ENCODE data around the gene MYEF2. TPM values are rescaled to one million over a fixed set of nuclear protein-coding genes. Genes with fewer than 3 reads are reported as not detected.
A peak's percentile ranks its signal among the peaks of the same experiment; 100 is the strongest.

MYEF2 gene
- total RNA-seq, 1 experiment from 2014 or later = 7.6 TPM

DNA sequence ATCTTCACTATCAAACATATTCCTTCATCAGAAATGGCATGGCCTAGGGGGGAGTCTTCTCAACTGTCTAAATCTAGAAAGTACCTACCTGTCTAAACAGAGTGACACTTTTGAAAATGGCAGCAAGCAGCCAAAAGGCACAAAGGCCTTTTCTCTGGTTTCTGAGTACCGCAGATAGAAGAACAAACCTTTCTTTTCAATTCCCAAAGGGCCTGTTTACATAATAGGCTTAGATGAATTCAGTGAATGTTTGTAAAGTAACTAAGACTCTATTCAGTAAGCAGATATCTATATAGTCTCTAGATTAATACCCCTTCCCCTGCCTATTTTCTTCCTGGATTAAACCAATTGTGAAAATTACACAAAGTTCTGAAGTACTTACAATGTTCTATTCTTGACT, 7.1 kb downstream of the MYEF2 start:
- Histone ChIP-seq H3K9me3 (peaks cover 11% of the 10 kb centered on the region), H3K27me3 (no peaks in the 10 kb centered on the region), H3K4me3 (no peak overlapping the region), H3K36me3 (peaks cover 2% of the 10 kb centered on the region)
- no peak for DNase-seq

DNA sequence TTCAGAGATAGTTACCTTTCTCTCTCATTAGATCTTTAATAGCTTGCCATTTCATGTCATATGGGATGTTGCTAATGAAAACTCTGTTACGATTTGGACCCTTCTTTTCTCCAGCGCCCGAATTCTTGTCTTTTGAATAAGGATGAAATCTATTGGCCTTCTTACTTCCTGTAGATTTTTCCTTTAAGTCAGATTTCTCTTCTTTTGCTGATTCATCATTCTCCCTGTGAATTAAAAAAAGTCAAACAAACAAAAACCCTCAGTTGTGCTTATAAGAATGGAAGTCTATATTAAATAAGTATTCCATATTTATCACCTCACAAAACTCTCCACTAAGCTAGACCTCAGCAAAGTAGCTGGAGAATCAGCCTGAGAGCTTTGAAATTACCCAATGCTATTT, 9.5 kb downstream of the MYEF2 start:
- peaks cover 11% of the 10 kb centered on the region for H3K9me3 ChIP-seq
- H3K4me3 ChIP-seq = no peak overlapping the region

DNA sequence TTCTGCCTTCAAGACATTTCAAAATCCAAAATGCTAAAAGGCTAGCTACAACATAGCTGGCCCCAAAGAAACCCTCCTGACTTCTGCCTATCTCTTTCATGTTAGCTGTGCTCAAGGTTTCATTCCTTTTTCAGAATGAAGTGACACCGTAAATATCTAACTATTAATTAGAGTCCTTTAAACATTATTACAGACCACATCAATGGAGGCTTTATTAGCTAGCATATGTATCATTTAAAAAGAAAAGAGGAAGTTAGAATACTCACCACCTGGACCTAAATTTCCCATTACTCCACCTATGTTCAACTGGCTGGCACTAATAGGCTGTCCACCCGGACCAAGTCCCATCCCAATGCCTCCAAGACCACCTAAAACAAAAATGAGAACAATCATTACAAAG, 24.6 kb downstream of the MYEF2 start:
- Histone ChIP-seq H3K36me3 (no peaks in the 10 kb centered on the region), H3K4me3 (no peak overlapping the region), H3K9me3 (no peaks in the 10 kb centered on the region), H3K27me3 (no peaks in the 10 kb centered on the region)
- no peak for DNase-seq

More for the DNA sequence above, 9.5 kb downstream of the MYEF2 start:
- peaks cover 2% of the 10 kb centered on the region for H3K36me3 ChIP-seq
- DNase-seq = no peak
- no peaks in the 10 kb centered on the region for H3K27me3 ChIP-seq

DNA sequence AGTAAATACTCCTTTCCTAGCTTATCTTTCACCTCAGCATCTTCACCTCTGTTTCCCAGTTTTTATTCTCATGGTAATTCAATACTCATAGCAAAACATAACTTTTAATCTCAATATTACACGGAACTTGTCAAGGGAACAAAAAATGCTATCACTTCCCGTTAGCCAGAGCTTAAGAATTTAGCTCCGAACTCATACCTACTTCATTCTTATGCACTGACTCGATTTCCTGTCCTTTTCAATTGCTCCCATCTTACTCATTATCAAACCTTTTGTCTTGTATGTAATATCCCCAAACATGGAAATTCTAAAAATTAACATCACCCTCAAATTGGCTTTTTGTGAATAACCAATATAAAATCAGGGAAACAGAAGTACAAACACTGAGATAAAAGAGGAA, 28.2 kb downstream of the MYEF2 start:
- Histone ChIP-seq H3K4me3 (no peak overlapping the region), H3K27me3 (no peaks in the 10 kb centered on the region), H3K9me3 (no peaks in the 10 kb centered on the region), H3K36me3 (no peaks in the 10 kb centered on the region)
- DNase-seq = no peak

DNA sequence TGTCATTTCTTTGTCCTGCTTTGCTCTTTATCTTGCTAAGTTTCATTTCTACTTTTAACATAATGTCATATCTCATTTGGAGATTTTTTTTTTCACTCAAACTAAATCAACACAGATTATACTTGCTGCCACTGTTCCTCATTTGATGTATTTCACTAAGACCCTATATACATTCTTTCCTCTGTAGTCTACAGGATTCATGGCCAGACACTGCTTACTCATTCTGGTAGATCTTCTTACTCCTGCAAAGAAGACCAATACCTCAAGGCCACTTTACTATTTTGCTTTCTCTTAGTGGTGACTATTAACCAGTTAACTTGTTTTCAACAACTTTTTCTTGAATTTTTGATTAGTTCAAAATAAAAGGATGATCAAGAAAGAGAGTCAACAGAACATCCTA, 30.7 kb downstream of the MYEF2 start:
- no peak overlapping the region for H3K4me3 ChIP-seq
- DNase-seq = no peak
- no peaks in the 10 kb centered on the region for H3K36me3 ChIP-seq
- H3K27me3 ChIP-seq = no peaks in the 10 kb centered on the region
- H3K9me3 ChIP-seq = no peaks in the 10 kb centered on the region

DNA sequence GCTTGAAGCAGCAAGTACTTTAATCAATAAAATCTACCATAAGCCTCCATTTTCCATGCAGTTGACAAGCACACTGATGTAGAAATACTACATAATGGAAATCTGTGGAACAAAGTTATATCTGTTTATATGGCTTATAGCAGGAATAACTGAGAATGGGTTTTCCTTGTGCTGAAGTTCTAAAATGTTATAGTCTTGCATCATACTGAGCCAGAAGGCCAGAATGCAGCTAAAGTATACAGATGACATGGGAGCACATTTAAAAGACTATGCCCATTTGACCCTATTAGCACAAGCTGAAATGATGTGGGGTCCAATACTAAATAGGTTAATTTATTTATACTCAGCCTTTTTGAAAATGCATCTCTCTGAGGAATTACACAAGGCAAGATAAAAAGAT, 32.2 kb downstream of the MYEF2 start:
- no peak for DNase-seq
- Histone ChIP-seq H3K36me3 (no peaks in the 10 kb centered on the region), H3K4me3 (no peak overlapping the region)

DNA sequence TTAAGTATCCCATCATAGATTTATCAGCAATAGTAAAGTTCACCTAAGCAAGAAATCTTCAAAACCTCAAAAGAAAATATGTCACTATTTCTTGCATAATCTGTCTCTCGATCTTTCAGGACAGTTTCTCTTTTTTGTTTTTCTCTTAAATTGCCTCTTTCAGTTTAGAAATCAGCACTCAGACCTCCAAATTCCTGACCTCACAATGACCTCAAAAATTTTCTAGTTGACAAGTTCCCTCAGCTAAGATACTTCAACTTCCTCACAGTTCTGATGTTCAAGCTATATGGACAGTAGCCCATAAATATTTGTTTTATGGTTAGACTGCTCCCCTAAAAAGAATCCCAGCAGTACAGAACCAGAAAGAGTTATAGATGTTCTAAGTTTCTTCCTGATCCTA, 33.2 kb downstream of the MYEF2 start:
- no peaks in the 10 kb centered on the region for H3K9me3 ChIP-seq
- no peak overlapping the region for H3K4me3 ChIP-seq
- no peak for DNase-seq
- H3K27me3 ChIP-seq = no peaks in the 10 kb centered on the region
- H3K36me3 ChIP-seq = no peaks in the 10 kb centered on the region

More for the DNA sequence above, 32.2 kb downstream of the MYEF2 start:
- no peaks in the 10 kb centered on the region for H3K9me3 ChIP-seq
- H3K27me3 ChIP-seq = no peaks in the 10 kb centered on the region

- no peaks in the 10 kb centered on the region for H3K9me3 ChIP-seq
These were observed 34.2 kb downstream of the MYEF2 start for GRCh38 chr15:48143856-48144255.

GRCh38 chr15:48132874-48133273, 45.2 kb downstream of the MYEF2 start:
- Histone ChIP-seq H3K27me3 (no peaks in the 10 kb centered on the region), H3K36me3 (no peaks in the 10 kb centered on the region), H3K4me3 (no peak overlapping the region), H3K9me3 (no peaks in the 10 kb centered on the region)
- DNase-seq = no peak

More at GRCh38 chr15:48143856-48144255, 34.2 kb downstream of the MYEF2 start:
- no peak for DNase-seq
- H3K27me3 ChIP-seq = no peaks in the 10 kb centered on the region
- no peak overlapping the region for H3K4me3 ChIP-seq
- no peaks in the 10 kb centered on the region for H3K36me3 ChIP-seq

DNA sequence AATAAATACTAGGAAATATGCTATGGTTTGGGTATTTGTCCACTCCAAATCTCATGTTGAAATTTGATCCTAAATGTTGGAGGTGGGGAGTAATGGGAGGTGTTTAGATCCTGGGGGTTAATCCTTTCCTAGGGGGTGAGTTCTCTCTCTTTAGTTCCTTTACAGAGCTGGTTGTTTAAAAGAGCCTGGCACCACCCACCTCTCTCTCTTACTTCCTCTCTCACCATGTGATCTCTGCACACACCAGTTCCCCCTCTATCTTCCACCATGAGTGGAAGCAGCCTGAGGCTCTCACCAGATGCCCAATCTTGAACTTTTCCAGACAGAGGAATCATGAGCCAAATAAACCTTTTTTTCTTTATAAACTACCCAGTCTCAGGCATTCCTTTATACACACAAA, 46.8 kb downstream of the MYEF2 start:
- Histone ChIP-seq H3K27me3 (no peaks in the 10 kb centered on the region), H3K36me3 (no peaks in the 10 kb centered on the region), H3K9me3 (no peaks in the 10 kb centered on the region), H3K4me3 (no peak overlapping the region)
- no peak for DNase-seq

GRCh38 chr15:48126667-48127355, 51.3 kb downstream of the MYEF2 start:
- no peak for DNase-seq
- H3K9me3 ChIP-seq = no peaks in the 10 kb centered on the region
- peaks cover 7% of the 10 kb centered on the region; the same call in 1 of the 2 replicates for H3K27me3 ChIP-seq
- H3K36me3 ChIP-seq = no peaks in the 10 kb centered on the region
- H3K4me3 ChIP-seq = no peak overlapping the region

DNA sequence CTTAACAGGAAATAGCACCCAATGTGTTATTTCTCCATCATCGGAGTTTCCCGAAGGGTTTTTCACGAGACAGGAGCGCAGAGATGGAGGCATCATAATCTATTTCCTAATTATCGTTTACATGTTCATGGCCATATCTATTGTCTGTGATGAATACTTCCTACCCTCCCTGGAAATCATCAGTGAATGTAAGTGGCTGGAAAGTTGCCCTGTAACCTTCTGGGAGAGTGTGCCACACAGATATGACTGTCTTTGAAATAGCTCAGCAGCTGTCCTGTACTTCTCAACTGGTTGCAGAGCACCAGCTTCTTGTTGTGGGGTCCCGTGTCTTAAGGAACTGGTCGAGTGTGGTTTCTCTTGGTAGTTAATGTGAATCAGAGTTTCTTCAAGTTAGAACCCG, 56.2 kb downstream of the MYEF2 start:
- DNase-seq = no peak
- Histone ChIP-seq H3K9me3 (no peaks in the 10 kb centered on the region), H3K27me3 (peaks cover 7% of the 10 kb centered on the region), H3K36me3 (no peaks in the 10 kb centered on the region), H3K4me3 (no peak overlapping the region)

GRCh38 chr15:48120745-48121144, 57.4 kb downstream of the MYEF2 start, which contains the start of gene SLC24A5:
Gene SLC24A5, plus strand, starts transcription at chr15:48120990. Its CDS starts 55 bp downstream, at chr15:48121045.
- no peaks in the 10 kb centered on the region for H3K9me3 ChIP-seq
- H3K27me3 ChIP-seq = peaks cover 7% of the 10 kb centered on the region
- H3K36me3 ChIP-seq = no peaks in the 10 kb centered on the region
- no peak for DNase-seq
- no peak within 1 kb of the TSS for H3K4me3 ChIP-seq

DNA sequence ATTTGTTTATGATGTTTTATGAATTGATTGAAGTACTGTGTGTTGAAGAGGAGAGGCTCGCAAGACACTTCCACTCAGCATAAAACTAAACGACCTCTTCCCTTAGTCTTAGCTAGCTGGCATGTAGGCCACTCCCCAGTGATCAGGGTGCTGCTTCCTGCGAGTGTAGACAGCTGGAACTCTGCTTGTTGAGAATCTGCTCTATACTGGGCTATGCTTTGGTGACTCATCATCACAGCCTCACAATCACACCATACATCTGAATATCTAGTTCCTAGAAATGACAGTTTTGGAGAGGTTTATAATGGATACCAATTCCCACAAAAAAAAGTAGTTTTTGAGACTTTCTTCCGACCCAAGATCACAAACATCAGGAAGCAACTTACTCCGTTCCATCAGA, 58.8 kb downstream of the MYEF2 start:
- Histone ChIP-seq H3K9me3 (no peaks in the 10 kb centered on the region), H3K27me3 (peaks cover 5% of the 10 kb centered on the region), H3K4me3 (no peak overlapping the region), H3K36me3 (no peaks in the 10 kb centered on the region)
- DNase-seq = no peak

- Histone ChIP-seq H3K9me3 (no peaks in the 10 kb centered on the region), H3K27me3 (0 out of 2 replicates have a peak, but pooled peaks cover 2% of the 10 kb centered on the region), H3K36me3 (no peaks in the 10 kb centered on the region), H3K4me3 (no peak overlapping the region)
- peak; percentile 6 for DNase-seq
These were observed 65.9 kb downstream of the MYEF2 start for GRCh38 chr15:48112242-48112641.

DNA sequence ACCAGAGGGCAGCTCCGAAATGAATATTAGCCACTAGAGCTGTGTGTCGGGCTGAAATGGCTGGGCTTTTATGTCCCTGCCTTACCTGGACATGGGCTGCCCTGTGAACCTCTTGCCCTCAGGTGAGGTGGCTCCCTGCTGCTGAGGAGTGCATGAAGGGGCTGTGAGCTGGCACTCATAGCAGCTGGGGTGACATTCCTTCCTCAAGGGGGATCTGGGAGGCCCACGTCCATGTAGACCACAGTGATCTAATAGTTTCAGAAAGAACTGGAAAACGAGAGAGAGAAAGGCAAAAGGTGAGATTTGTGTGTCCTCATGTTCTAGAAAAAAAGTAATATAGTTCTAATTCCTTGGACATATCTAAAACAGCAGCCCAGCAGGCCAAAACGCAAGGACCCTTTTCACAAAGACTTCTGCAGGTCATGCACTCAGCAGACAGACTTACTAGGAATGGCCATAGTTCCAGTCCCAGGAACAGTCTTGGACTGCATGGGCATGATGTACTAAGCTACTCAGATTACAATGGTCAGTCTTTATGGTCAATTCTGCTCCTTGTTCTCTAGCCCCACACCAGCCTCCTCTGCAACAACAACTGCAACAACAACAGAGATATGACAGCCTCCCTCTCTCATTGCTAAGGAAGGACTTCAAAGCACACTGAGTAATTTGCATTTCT, 68.1 kb downstream of the MYEF2 start:
- Histone ChIP-seq H3K9me3 (no peaks in the 10 kb centered on the region), H3K36me3 (no peaks in the 10 kb centered on the region), H3K27me3 (0 out of 2 replicates have a peak, but pooled peaks cover 2% of the 10 kb centered on the region), H3K4me3 (no peak overlapping the region)
- DNase-seq = no peak

DNA sequence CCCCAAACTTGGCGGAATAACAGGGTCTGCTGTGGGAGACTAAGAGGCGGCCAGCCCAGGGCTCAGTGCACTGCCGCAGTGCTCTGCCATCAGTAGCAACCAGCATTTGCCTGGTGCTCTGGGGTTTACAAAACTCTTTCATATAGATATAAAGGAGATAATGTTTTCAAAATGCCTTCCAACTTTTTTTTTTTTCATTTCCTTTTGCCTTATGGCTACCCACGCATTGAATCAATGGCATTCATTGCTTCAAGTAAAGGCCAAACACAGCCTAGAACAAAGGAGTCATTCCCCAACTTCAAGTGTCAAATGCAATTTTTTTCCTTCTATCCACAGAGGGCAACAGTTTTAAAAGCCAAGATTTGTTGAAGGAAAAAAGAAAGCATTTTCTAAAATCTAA, 68.9 kb downstream of the MYEF2 start:
- no peaks in the 10 kb centered on the region for H3K36me3 ChIP-seq
- no peaks in the 10 kb centered on the region for H3K9me3 ChIP-seq
- no peak overlapping the region for H3K4me3 ChIP-seq
- no peaks in the 10 kb centered on the region for H3K27me3 ChIP-seq
- no peak for DNase-seq

GRCh38 chr15:48105936-48106335, 72.2 kb downstream of the MYEF2 start:
- H3K36me3 ChIP-seq = no peaks in the 10 kb centered on the region
- H3K9me3 ChIP-seq = no peaks in the 10 kb centered on the region
- no peak for DNase-seq
- no peak overlapping the region for H3K4me3 ChIP-seq
- no peaks in the 10 kb centered on the region for H3K27me3 ChIP-seq
